SU-DHL-6 (cell line): ENCODE measurements around the gene ZDHHC11.
"Not testable (repeated sequence)": the region's sequence is repeated elsewhere in the genome, so short reads cannot be mapped to it uniquely, and the experiment has no call there.

Experiments used
- H2AFZ ChIP-seq: fragments of 200-600 bp; sonication (generic); 2 replicates; pipeline ENCODE4 v1.6.1; 2014; ENCODE audit warnings: low read depth, mild to moderate bottlenecking, moderate library complexity, mixed read lengths, antibody characterized with exemption, low read length; ENCODE audit not compliant: severe bottlenecking
- H3F3A ChIP-seq: fragments of 200-600 bp; shearing (Covaris generic); 2 replicates; pipeline ENCODE4 v1.6.0; 2016; ENCODE audit warnings: antibody characterized with exemption, mild to moderate bottlenecking; ENCODE audit not compliant: insufficient read depth
- H3K27ac ChIP-seq: fragments of 200-600 bp; sonication (generic); 2 replicates; pipeline ENCODE4 v1.5.1; 2016; ENCODE audit warnings: low read depth, mild to moderate bottlenecking, low read length, moderate library complexity, mixed read lengths
- H3K27me3 ChIP-seq: fragments of 200-600 bp; sonication (generic), shearing (Covaris generic); 2 replicates; pipeline ENCODE4 v1.6.0; 2014; ENCODE audit warnings: mild to moderate bottlenecking, low read length
- H3K36me3 ChIP-seq: fragments of 200-600 bp; sonication (generic); 2 replicates; pipeline ENCODE4 v1.6.1; 2014; ENCODE audit warnings: mild to moderate bottlenecking, low read length, mixed read lengths
- H3K4me2 ChIP-seq: fragments of 300-600, 200-600 bp; shearing (Covaris generic), sonication (generic); 2 replicates; pipeline ENCODE4 v1.6.0; 2014; ENCODE audit warnings: low read length, low read depth, mild to moderate bottlenecking; ENCODE audit not compliant: poor library complexity, severe bottlenecking
- H3K4me3 ChIP-seq: fragments of 200-600 bp; sonication (generic); 2 replicates; pipeline ENCODE4 v1.5.1; 2014; ENCODE audit warnings: antibody characterized with exemption, low read length, mild to moderate bottlenecking, mixed read lengths; ENCODE audit not compliant: insufficient read depth, poor library complexity, severe bottlenecking
- H3K79me2 ChIP-seq: fragments of 200-600 bp; sonication (generic); 2 replicates; pipeline ENCODE4 v1.6.1; 2014; ENCODE audit warnings: mild to moderate bottlenecking, low read length, moderate library complexity; ENCODE audit not compliant: insufficient read depth
- H3K9ac ChIP-seq: fragments of 200-600 bp; sonication (generic); 2 replicates; pipeline ENCODE4 v1.7.0; 2014; ENCODE audit warnings: mild to moderate bottlenecking, low read length
- H3K9me2 ChIP-seq: fragments of 200-600 bp; sonication (generic); replicated peaks from 2 replicates; pipeline ENCODE4 v1.6.1; 2014; ENCODE audit warnings: low read length; ENCODE audit not compliant: insufficient read depth
- H3K9me3 ChIP-seq: fragments of 200-600 bp; sonication (generic); 2 replicates; pipeline ENCODE4 v1.6.1; 2014; ENCODE audit warnings: low read length, mixed read lengths; ENCODE audit not compliant: insufficient read depth
- H4K20me1 ChIP-seq: fragments of 200-600 bp; sonication (generic); 2 replicates; pipeline ENCODE4 v1.6.1; 2014; ENCODE audit warnings: low read depth, mild to moderate bottlenecking, antibody characterized with exemption, low read length, moderate library complexity, mixed read lengths

The ZDHHC11 gene

GRCh38 chr5:784428-785177 lies 66.2 kb downstream of the ZDHHC11 start, which contains the start of gene ZDHHC11B:
Gene ZDHHC11B (minus strand): TSS chr5:784729. CDS start chr5:766919, 17,810 bp downstream.
- not testable (repeated sequence) for H3K9me2 ChIP-seq, H3K27me3 ChIP-seq, H3K36me3 ChIP-seq, H3K27ac ChIP-seq, H3K9me3 ChIP-seq, H3F3A ChIP-seq, H3K79me2 ChIP-seq, H4K20me1 ChIP-seq
- H2AFZ ChIP-seq: peak within 1 kb of the TSS; percentile 74
- peak within 1 kb of the TSS; percentile 57 for H3K4me2 ChIP-seq
- peak within 1 kb of the TSS; percentile 52 for H3K4me3 ChIP-seq
- peak within 1 kb of the TSS; percentile 43 for H3K9ac ChIP-seq

DNA sequence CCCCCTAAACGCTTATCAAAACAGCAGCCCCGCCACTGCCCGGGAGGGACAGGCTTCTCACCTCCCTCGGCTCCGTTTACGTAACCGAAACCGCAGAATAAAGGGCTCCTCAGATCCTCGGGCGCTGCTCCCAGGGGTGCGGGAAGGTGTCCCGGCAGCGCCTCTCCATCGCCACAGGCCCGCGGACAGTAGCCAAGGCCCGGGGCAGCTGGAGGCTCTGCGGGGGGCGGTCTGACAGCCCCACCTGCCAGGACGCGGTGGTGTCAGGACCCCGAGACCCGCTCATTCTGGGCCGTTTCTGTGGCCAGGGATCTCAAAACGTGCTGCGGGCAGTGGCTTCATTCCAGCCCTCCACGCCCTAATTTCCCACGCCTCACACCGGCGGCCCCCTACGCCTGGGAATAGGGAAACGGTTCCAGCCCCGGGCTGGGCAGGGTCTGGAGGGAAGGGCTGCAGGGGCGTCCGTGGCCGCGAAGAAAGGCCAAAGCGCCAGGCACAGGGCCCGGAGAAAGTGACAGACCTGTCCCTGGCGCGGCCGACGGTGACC lies 66.8 kb downstream of the ZDHHC11 start:
- H3K4me2 ChIP-seq: peak overlapping the region; percentile 18
- not testable (repeated sequence) for H2AFZ ChIP-seq, H3K4me3 ChIP-seq, H3K36me3 ChIP-seq, H3K79me2 ChIP-seq, H3K27ac ChIP-seq, H3K9me2 ChIP-seq, H3F3A ChIP-seq, H4K20me1 ChIP-seq, H3K9me3 ChIP-seq, H3K27me3 ChIP-seq
- H3K9ac ChIP-seq: 0 out of 2 replicates have a peak overlapping the region, but pooled peaks have one; percentile 18

- H3K9me2 ChIP-seq, H3K27me3 ChIP-seq, H3K79me2 ChIP-seq, H3K9ac ChIP-seq, H3K27ac ChIP-seq, H2AFZ ChIP-seq, H3F3A ChIP-seq, H3K36me3 ChIP-seq, H4K20me1 ChIP-seq, H3K4me3 ChIP-seq, H3K9me3 ChIP-seq, H3K4me2 ChIP-seq: not testable (repeated sequence)
Measured at GRCh38 chr5:783049-783802, 67.6 kb downstream of the ZDHHC11 start.

DNA sequence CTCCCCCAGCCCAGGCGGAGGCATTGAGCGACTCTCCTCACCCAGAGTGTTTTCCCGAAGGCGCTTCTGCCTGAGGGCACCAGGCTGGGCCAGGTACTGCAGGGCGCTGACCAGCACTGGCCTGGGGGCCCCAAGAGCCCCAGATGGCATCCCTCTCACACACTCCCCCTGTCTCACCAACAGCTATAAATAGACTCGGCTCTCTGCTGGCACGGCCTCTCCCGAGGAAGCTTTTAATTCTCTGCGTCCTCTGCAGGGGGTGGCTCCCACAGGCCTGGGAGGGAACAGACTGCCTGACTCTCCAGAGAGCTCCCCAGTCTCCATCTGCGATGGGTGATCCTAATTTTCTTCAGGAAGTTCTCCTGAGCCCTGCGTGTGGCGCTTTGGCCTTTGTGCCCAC lies 68.4 kb downstream of the ZDHHC11 start:
- not testable (repeated sequence) for H3K9me2 ChIP-seq, H3K4me3 ChIP-seq, H3K27me3 ChIP-seq, H3K9me3 ChIP-seq, H3K36me3 ChIP-seq, H3F3A ChIP-seq, H4K20me1 ChIP-seq, H3K4me2 ChIP-seq, H2AFZ ChIP-seq, H3K9ac ChIP-seq, H3K27ac ChIP-seq, H3K79me2 ChIP-seq

- H3K4me2 ChIP-seq, H3F3A ChIP-seq, H2AFZ ChIP-seq, H3K27me3 ChIP-seq, H3K9me2 ChIP-seq, H3K4me3 ChIP-seq, H4K20me1 ChIP-seq, H3K36me3 ChIP-seq, H3K9ac ChIP-seq, H3K27ac ChIP-seq, H3K9me3 ChIP-seq, H3K79me2 ChIP-seq: not testable (repeated sequence)
Measured at GRCh38 chr5:780571-780970, 70.2 kb downstream of the ZDHHC11 start.

GRCh38 chr5:778967-779366 lies 71.8 kb downstream of the ZDHHC11 start:
- not testable (repeated sequence) for H4K20me1 ChIP-seq, H3K9ac ChIP-seq, H3F3A ChIP-seq, H3K9me2 ChIP-seq, H3K9me3 ChIP-seq, H3K4me3 ChIP-seq, H3K36me3 ChIP-seq, H2AFZ ChIP-seq, H3K27me3 ChIP-seq, H3K4me2 ChIP-seq, H3K27ac ChIP-seq, H3K79me2 ChIP-seq

DNA sequence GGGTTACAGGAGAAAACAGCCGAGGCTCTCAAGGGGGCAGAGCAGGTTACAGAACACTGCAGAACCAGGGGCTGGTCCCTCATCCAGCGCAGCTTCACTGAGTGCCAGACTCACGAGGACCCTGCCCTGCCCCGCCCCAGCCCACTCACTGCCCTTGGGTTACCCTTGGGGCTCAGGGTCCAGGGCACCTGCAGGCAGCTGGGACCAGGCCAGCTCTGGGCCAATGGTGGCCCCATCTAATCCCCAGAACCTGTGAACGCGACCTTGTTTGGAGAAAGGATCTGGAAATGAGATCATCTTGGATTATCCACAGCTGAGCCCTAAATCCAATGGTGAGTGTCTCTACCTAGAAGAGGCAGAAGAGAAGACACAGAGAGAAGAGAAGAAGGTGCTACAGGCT lies 72.4 kb downstream of the ZDHHC11 start:
- not testable (repeated sequence) for H3K9me2 ChIP-seq, H3K4me2 ChIP-seq, H3K36me3 ChIP-seq

More for the DNA sequence above, 72.4 kb downstream of the ZDHHC11 start:
- H3K27me3 ChIP-seq, H3F3A ChIP-seq, H3K79me2 ChIP-seq, H3K4me3 ChIP-seq, H3K27ac ChIP-seq, H3K9ac ChIP-seq, H4K20me1 ChIP-seq, H2AFZ ChIP-seq, H3K9me3 ChIP-seq: not testable (repeated sequence)
